ENCODE data around the gene ATP6V1B1. TPM values are rescaled to one million over a fixed set of nuclear protein-coding genes. Genes with fewer than 3 reads are reported as not detected.

The ATP6V1B1 gene
- total RNA-seq, 1 experiment from 2014 or later, result 7.8 TPM

- H3K4me3 ChIP-seq, result no peak overlapping the region
- no peak overlapping the region for H3K27ac ChIP-seq
- no peaks in the 10 kb centered on the region for H3K9me3 ChIP-seq (ENCODE audit: insufficient read depth, low read depth)
- TF ChIP-seq, protein P1, sequence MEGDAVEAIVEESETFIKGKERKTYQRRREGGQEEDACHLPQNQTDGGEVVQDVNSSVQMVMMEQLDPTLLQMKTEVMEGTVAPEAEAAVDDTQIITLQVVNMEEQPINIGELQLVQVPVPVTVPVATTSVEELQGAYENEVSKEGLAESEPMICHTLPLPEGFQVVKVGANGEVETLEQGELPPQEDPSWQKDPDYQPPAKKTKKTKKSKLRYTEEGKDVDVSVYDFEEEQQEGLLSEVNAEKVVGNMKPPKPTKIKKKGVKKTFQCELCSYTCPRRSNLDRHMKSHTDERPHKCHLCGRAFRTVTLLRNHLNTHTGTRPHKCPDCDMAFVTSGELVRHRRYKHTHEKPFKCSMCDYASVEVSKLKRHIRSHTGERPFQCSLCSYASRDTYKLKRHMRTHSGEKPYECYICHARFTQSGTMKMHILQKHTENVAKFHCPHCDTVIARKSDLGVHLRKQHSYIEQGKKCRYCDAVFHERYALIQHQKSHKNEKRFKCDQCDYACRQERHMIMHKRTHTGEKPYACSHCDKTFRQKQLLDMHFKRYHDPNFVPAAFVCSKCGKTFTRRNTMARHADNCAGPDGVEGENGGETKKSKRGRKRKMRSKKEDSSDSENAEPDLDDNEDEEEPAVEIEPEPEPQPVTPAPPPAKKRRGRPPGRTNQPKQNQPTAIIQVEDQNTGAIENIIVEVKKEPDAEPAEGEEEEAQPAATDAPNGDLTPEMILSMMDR (conservative IDR thresholded peaks at IDR 0.05), result no peak
- TF ChIP-seq EZH2 (IDR thresholded peaks at IDR 0.05; ENCODE audit: low read depth), result no peak
- intact Hi-C loops (cut with micrococcal nuclease; ENCODE audit: unreplicated experiment), result no loop called here
- no peaks in the 10 kb centered on the region for H3K36me3 ChIP-seq (ENCODE audit: low read depth)
- BruUV-seq (replicated peaks), result no TSS peak
- ChIA-PET CTCF (interaction anchor here (0.6 to 0.9 kb wide), 2 partner anchors 10 to 29 kb away, joined by 4 to 8 read pairs; no protein-coding TSS in a partner anchor), POLR2A (ENCODE audit: unreplicated experiment) (no interaction called here)
- no peaks in the 10 kb centered on the region for H3K79me2 ChIP-seq (ENCODE audit: low read depth)
- peaks cover 83% of the 10 kb centered on the region for H3K27me3 ChIP-seq (ENCODE audit: insufficient read depth, low read depth)
- no peak overlapping the region for H3K4me2 ChIP-seq
- no peak for DNase-seq
- H3K4me1 ChIP-seq (replicated peaks; ENCODE audit: insufficient read depth), result no peaks in the 10 kb centered on the region
- no peaks in the 10 kb centered on the region for H4K20me1 ChIP-seq (ENCODE audit: insufficient read depth)
- no peak overlapping the region for H2AFZ ChIP-seq
- no peaks in the 10 kb centered on the region for H3K9me2 ChIP-seq (ENCODE audit: insufficient read depth)
- H3F3A ChIP-seq (ENCODE audit: insufficient read depth, low read depth), result no peaks in the 10 kb centered on the region
Measured at GRCh38 chr2:70895249-70895648, 40.5 kb upstream of the ATP6V1B1 start.

GRCh38 chr2:70895998-70896764 lies 39.5 kb upstream of the ATP6V1B1 start:
- Histone ChIP-seq H3K4me3 (no peak overlapping the region), H3K9me3 (ENCODE audit: insufficient read depth, low read depth) (no peaks in the 10 kb centered on the region), H3K9me2 (ENCODE audit: insufficient read depth) (no peaks in the 10 kb centered on the region), H2AFZ (no peak overlapping the region), H3K27ac (no peak overlapping the region), H3K36me3 (ENCODE audit: low read depth) (no peaks in the 10 kb centered on the region), H4K20me1 (ENCODE audit: insufficient read depth) (no peaks in the 10 kb centered on the region), H3K4me2 (no peak overlapping the region), H3K27me3 (ENCODE audit: insufficient read depth, low read depth) (peaks cover 79% of the 10 kb centered on the region), H3K4me1 (replicated peaks; ENCODE audit: insufficient read depth) (no peaks in the 10 kb centered on the region), H3F3A (ENCODE audit: insufficient read depth, low read depth) (no peaks in the 10 kb centered on the region), H3K79me2 (ENCODE audit: low read depth) (no peaks in the 10 kb centered on the region)
- intact Hi-C loops (cut with micrococcal nuclease; ENCODE audit: unreplicated experiment), result no loop called here
- TF ChIP-seq, protein P1 (conservative IDR thresholded peaks at IDR 0.05), result no peak
- TF ChIP-seq EZH2 (IDR thresholded peaks at IDR 0.05; ENCODE audit: low read depth), result no peak
- DNase-seq, result no peak
- CTCF ChIA-PET, result interaction anchor here (0.6 kb wide), 1 partner anchor 9 kb away, joined by 8 read pairs; no protein-coding TSS in a partner anchor
- POLR2A ChIA-PET (ENCODE audit: unreplicated experiment), result no interaction called here
- no TSS peak for BruUV-seq (replicated peaks)

- TF ChIP-seq, protein P1 (conservative IDR thresholded peaks at IDR 0.05), result no peak
- TF ChIP-seq EZH2 (IDR thresholded peaks at IDR 0.05; ENCODE audit: low read depth), result no peak
- no peaks in the 10 kb centered on the region for H3K9me3 ChIP-seq (ENCODE audit: insufficient read depth, low read depth)
- no peak overlapping the region for H3K4me3 ChIP-seq
- no peaks in the 10 kb centered on the region for H3K9me2 ChIP-seq (ENCODE audit: insufficient read depth)
- H3K4me1 ChIP-seq (replicated peaks; ENCODE audit: insufficient read depth), result no peaks in the 10 kb centered on the region
- H3K27me3 ChIP-seq (ENCODE audit: insufficient read depth, low read depth), result peaks cover 78% of the 10 kb centered on the region
- H3F3A ChIP-seq (ENCODE audit: insufficient read depth, low read depth), result no peaks in the 10 kb centered on the region
- intact Hi-C loops (cut with micrococcal nuclease; ENCODE audit: unreplicated experiment), result no loop called here
- POLR2A ChIA-PET (ENCODE audit: unreplicated experiment), result no interaction called here
- H3K4me2 ChIP-seq, result no peak overlapping the region
- no peaks in the 10 kb centered on the region for H3K36me3 ChIP-seq (ENCODE audit: low read depth)
- H3K79me2 ChIP-seq (ENCODE audit: low read depth), result no peaks in the 10 kb centered on the region
- no peak for DNase-seq
- no peak overlapping the region for H2AFZ ChIP-seq
- H4K20me1 ChIP-seq (ENCODE audit: insufficient read depth), result no peaks in the 10 kb centered on the region
- CTCF ChIA-PET, result no interaction called here
- BruUV-seq (replicated peaks), result no TSS peak
- no peak overlapping the region for H3K27ac ChIP-seq
Measured at GRCh38 chr2:70896765-70897202, 38.9 kb upstream of the ATP6V1B1 start.
